GM18505 (cell line): Measurements from ENCODE around the gene CEACAM8.
"Not testable (repeated sequence)": the region's sequence is repeated elsewhere in the genome, so short reads cannot be mapped to it uniquely, and the experiment has no call there.

Experiments
- ATAC-seq: cut with Tn5 transposase; IDR thresholded peaks from one replicate; pipeline ENCODE4 v1.9.1; 2021; ENCODE audit not compliant: unreplicated experiment
- POLR2A ChIP-seq: IDR thresholded peaks from 4 replicates; pipeline ENCODE4 v1.6.1; 2011; ENCODE audit warnings: borderline replicate concordance; ENCODE audit not compliant: insufficient read depth, insufficient read length; ENCODE audit errors: extremely low read depth

Gene CEACAM8

GRCh38 chr19:42560731-42561130, 34.0 kb downstream of the CEACAM8 start:
- ATAC-seq = no peak
- TF ChIP-seq POLR2A = no peak

GRCh38 chr19:42558450-42559150, 36.1 kb downstream of the CEACAM8 start:
- no peak for ATAC-seq
- TF ChIP-seq POLR2A = no peak

GRCh38 chr19:42557386-42557871, 37.3 kb downstream of the CEACAM8 start:
- ATAC-seq = not testable (repeated sequence)

- no peak for TF ChIP-seq POLR2A
- no peak for ATAC-seq
Measured at GRCh38 chr19:42555801-42556200, 38.9 kb downstream of the CEACAM8 start.

- no peak for TF ChIP-seq POLR2A
- ATAC-seq = no peak
Measured at GRCh38 chr19:42555317-42555716, 39.4 kb downstream of the CEACAM8 start.

- no peak for ATAC-seq
- no peak for TF ChIP-seq POLR2A
Measured at GRCh38 chr19:42554046-42554575, 40.6 kb downstream of the CEACAM8 start.

- no peak for ATAC-seq
- no peak for TF ChIP-seq POLR2A
Measured at GRCh38 chr19:42553292-42554045, 41.3 kb downstream of the CEACAM8 start.

- TF ChIP-seq POLR2A = no peak
- no peak for ATAC-seq
Measured at GRCh38 chr19:42552086-42553065, 42.3 kb downstream of the CEACAM8 start.

GRCh38 chr19:42550521-42550920, 44.2 kb downstream of the CEACAM8 start:
- ATAC-seq = not testable (repeated sequence)

- ATAC-seq = not testable (repeated sequence)
Measured at GRCh38 chr19:42549067-42549466, 45.7 kb downstream of the CEACAM8 start.

GRCh38 chr19:42548552-42548951, 46.2 kb downstream of the CEACAM8 start:
- no peak for TF ChIP-seq POLR2A
- ATAC-seq = no peak

- TF ChIP-seq POLR2A = no peak
- ATAC-seq = no peak
Measured at GRCh38 chr19:42547929-42548328, 46.8 kb downstream of the CEACAM8 start.

- ATAC-seq = no peak
- no peak for TF ChIP-seq POLR2A
Measured at GRCh38 chr19:42546831-42547500, 47.8 kb downstream of the CEACAM8 start.
